Gastroesophageal sphincter (tissue), 4 donors: Measurements from ENCODE around the gene SEMA4D. TPM values are rescaled to one million over a fixed set of nuclear protein-coding genes. Genes with fewer than 3 reads are reported as not detected.

Source experiments
- ATAC-seq: fragments of 150-250 bp; one replicate; pipeline ENCODE4 v1.9.1; 2016; ENCODE audit warnings: mild to moderate bottlenecking, moderate library complexity
- H3K27ac ChIP-seq, 4 donors: fragments of 200-600 bp; sonication (generic) in 3 of 4; 1 replicate in 3 of 4; 2 replicates in 1 of 4; pipeline ENCODE4 v1.5.1; 2016 to 2019
- H3K27me3 ChIP-seq: fragments of 200-600 bp; sonication (generic); one replicate; pipeline ENCODE4 v1.5.1; 2019
- H3K36me3 ChIP-seq, 2 donors: fragments of 200-600 bp; sonication (generic); one replicate each; pipeline ENCODE4 v1.5.1; 2019; ENCODE audit warnings: control low read depth in 1 of 2
- H3K4me1 ChIP-seq, 3 donors: fragments of 200-600 bp; sonication (generic); 1 replicate in 2 of 3; 2 replicates in 1 of 3; pipeline ENCODE4 v1.5.1; 2016 to 2019; ENCODE audit warnings: control low read depth in 2 of 3
- H3K4me3 ChIP-seq, 2 donors: fragments of 200-600 bp; sonication (generic); one replicate each; pipeline ENCODE4 v1.5.1; 2019; ENCODE audit warnings: mild to moderate bottlenecking in 1 of 2, moderate library complexity in 1 of 2
- H3K9me3 ChIP-seq, 3 donors: fragments of 200-600 bp; sonication (generic); one replicate each; pipeline ENCODE4 v1.5.1; 2017 to 2019; ENCODE audit warnings: control low read depth in 2 of 3
- EP300 ChIP-seq: sonication (generic); formaldehyde crosslinking; IDR thresholded peaks from one replicate; pipeline ENCODE4 v1.6.1; 2017; ENCODE audit warnings: antibody characterized with exemption, mild to moderate bottlenecking
- POLR2A ChIP-seq, 2 donors: fragments of 450-650 bp; IDR thresholded peaks; one replicate each; pipeline ENCODE4 v1.6.1; 2017; ENCODE audit warnings: antibody characterized with exemption in 2 of 2, mild to moderate bottlenecking in 2 of 2, moderate library complexity in 1 of 2
- POLR2AphosphoS5 ChIP-seq: sonication (generic); formaldehyde crosslinking; IDR thresholded peaks from one replicate; pipeline ENCODE4 v1.6.1; 2017; ENCODE audit warnings: antibody characterized with exemption
- WGBS, 2 donors: methylation state at CpG; one replicate each; pipeline ENCODE4 v1.1.5; 2018; ENCODE audit warnings: low coverage in 1 of 2; 5-methylcytosine and 5-hydroxymethylcytosine counted together
- total RNA-seq, 4 donors: library from RNA; depleted of rRNA; stranded (reverse); fragments of >200 nt; gene quantifications; one replicate each; pipeline ENCODE4 v1.1.0, GENCODE V29; 2016
- TF ChIP-seq, protein P1 (sequence below), 4 experiments: fragments of 200-600 bp in 2 of 4; fragments of 450-650 bp in 2 of 4; sonication (generic) in 1 of 4; IDR thresholded peaks; one replicate each; pipeline ENCODE4 v1.5.1; 2017 to 2019; ENCODE audit warnings: antibody characterized with exemption in 4 of 4, mild to moderate bottlenecking in 2 of 4, moderate library complexity in 2 of 4

SEMA4D gene
- total RNA-seq, 4 donors from 2014 or later, result 4.4 to 12.0 (median 6.5) TPM

DNA sequence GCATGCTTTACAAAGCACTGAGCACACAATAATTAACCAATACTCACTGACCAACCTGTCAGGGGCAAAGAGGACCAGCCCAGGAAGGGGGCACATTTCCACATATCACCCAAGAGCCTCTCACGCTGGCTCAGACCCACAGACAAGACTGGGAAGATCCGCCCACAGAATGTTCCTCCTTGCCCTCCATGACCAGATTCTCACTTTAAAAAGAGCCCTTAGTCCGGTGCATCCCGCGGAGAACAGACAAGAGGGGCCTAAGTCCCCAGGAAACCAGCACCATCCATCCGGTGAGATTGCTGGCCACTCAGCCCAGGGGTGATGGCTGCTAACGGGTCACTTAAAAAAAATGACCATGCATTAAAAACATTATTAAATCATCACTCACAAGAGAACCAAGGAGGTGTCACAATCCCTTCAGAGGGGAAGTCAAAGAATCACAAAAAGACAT is 32.9 kb downstream of the SEMA4D start:
- Histone ChIP-seq H3K36me3 (no peaks in the 10 kb centered on the region), H3K4me3 (no peak overlapping the region), H3K4me1 (no peaks in the 10 kb centered on the region), H3K9me3 (no peaks in the 10 kb centered on the region), H3K27ac (no peak overlapping the region), H3K27me3 (no peaks in the 10 kb centered on the region)
- TF ChIP-seq, protein P1, sequence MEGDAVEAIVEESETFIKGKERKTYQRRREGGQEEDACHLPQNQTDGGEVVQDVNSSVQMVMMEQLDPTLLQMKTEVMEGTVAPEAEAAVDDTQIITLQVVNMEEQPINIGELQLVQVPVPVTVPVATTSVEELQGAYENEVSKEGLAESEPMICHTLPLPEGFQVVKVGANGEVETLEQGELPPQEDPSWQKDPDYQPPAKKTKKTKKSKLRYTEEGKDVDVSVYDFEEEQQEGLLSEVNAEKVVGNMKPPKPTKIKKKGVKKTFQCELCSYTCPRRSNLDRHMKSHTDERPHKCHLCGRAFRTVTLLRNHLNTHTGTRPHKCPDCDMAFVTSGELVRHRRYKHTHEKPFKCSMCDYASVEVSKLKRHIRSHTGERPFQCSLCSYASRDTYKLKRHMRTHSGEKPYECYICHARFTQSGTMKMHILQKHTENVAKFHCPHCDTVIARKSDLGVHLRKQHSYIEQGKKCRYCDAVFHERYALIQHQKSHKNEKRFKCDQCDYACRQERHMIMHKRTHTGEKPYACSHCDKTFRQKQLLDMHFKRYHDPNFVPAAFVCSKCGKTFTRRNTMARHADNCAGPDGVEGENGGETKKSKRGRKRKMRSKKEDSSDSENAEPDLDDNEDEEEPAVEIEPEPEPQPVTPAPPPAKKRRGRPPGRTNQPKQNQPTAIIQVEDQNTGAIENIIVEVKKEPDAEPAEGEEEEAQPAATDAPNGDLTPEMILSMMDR (IDR thresholded peaks at IDR 0.05), result no peak
- TF ChIP-seq EP300, result no peak
- TF ChIP-seq POLR2A (IDR thresholded peaks at IDR 0.05), result no peak
- TF ChIP-seq POLR2AphosphoS5, result no peak
- WGBS, 2 donors, result 59 to 67% methylated on average over 1 to 5 of the region's 7 CpGs
- no peak for ATAC-seq

DNA sequence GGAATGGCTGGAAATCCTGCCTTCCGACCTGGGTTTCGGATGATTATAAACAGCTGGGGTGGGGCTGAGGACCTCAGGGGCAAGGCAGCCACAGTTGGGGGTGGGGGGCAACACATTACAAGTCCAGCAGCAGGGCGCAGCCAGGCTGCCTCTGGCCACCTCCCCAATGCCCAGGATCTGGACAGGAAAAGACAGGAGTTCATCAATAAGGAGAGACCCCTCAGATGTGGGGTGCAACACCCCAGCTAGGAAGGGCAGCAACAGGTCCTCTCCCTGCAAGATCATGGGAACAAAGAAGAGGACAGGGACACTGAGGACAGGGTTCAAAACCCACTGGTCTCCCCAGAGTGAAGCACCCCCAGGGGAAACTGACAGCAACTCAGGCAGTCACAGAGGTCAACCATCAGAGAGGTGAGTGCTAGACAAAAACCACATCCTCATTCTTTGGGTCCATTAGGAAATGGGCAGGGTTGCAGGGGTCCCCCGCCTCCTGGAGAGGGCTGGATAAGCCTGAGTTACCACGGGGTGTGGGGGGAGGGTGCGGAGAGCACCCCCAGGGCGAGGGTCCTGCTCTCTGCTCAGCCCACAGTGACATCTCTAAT is 33.5 kb downstream of the SEMA4D start:
- 67 to 86% methylated on average over 5 to 6 of the region's 7 CpGs for WGBS, 2 donors
- no peaks in the 10 kb centered on the region for H3K27me3 ChIP-seq
- no peaks in the 10 kb centered on the region for H3K4me1 ChIP-seq
- H3K36me3 ChIP-seq, result no peaks in the 10 kb centered on the region
- no peak overlapping the region for H3K4me3 ChIP-seq
- TF ChIP-seq POLR2A (IDR thresholded peaks at IDR 0.05), result no peak
- TF ChIP-seq, protein P1 (IDR thresholded peaks at IDR 0.05), result no peak
- ATAC-seq, result no peak
- H3K9me3 ChIP-seq, result no peaks in the 10 kb centered on the region
- H3K27ac ChIP-seq, result no peak overlapping the region

DNA sequence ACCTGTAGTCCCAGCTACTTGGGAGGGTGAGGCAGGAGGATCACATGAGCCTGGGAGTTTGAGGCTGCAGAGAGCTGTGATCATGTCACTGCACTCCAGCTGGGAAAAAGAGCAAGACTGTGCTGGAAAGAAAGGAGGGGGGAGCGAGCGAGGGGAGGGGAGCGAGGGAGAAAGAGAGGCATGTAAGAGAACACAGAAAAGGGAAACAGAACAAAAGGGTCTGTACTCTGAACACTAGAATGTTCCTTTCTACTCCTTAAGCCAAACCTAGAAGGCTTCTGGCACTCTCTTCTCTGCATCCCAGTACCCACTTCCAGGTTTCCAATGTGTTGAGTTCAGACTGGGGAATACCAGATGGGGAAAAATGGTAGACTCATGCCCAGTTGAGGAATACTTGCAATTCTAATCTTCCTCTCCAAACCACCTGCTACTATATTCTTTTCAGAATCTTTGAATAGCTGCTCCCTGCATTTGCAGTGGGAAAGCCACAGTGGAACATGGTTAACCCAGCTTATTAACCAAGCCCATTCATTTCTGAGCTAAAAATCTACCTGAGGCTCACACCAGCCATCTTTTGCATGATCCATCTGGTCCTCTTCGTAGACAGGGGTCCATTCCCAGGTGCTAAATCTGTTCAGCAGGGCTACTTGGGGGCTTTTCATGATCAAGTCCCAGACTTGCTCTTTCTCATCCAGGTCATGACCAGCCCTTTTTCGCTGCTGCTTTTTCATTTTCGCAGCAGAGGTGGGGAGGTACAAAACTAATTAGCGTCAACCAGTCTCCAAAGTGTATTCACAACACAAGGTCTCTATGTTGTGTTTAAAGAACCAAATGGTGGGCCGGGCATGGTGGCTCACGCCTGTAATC is 34.9 kb downstream of the SEMA4D start:
- no peak for ATAC-seq
- 84 to 93% methylated on average over 4 of the region's 9 CpGs for WGBS, 2 donors
- no peak overlapping the region for H3K4me3 ChIP-seq
- H3K27me3 ChIP-seq, result no peaks in the 10 kb centered on the region
- TF ChIP-seq POLR2AphosphoS5 (no peak), POLR2A (IDR thresholded peaks at IDR 0.05) (no peak), EP300 (no peak)
- TF ChIP-seq, protein P1 (IDR thresholded peaks at IDR 0.05), result no peak
- no peaks in the 10 kb centered on the region for H3K36me3 ChIP-seq
- no peak overlapping the region for H3K27ac ChIP-seq
- no peaks in the 10 kb centered on the region for H3K9me3 ChIP-seq
- H3K4me1 ChIP-seq, result no peaks in the 10 kb centered on the region

GRCh38 chr9:89462199-89462598 is 35.7 kb downstream of the SEMA4D start:
- Histone ChIP-seq H3K27ac (no peak overlapping the region), H3K9me3 (no peaks in the 10 kb centered on the region), H3K4me3 (no peak overlapping the region), H3K27me3 (no peaks in the 10 kb centered on the region), H3K36me3 (no peaks in the 10 kb centered on the region), H3K4me1 (no peaks in the 10 kb centered on the region)
- WGBS, 2 donors, result 65 to 78% methylated on average over 5 of the region's 5 CpGs
- ATAC-seq, result no peak
- TF ChIP-seq EP300 (no peak), POLR2AphosphoS5 (no peak), POLR2A (IDR thresholded peaks at IDR 0.05) (no peak)
- TF ChIP-seq, protein P1 (IDR thresholded peaks at IDR 0.05), result no peak

GRCh38 chr9:89461265-89461664 is 36.6 kb downstream of the SEMA4D start:
- Histone ChIP-seq H3K27me3 (no peaks in the 10 kb centered on the region), H3K27ac (no peak overlapping the region)
- WGBS, 2 donors, result 63 to 69% methylated on average over 7 to 8 of the region's 8 CpGs

More at GRCh38 chr9:89461265-89461664, 36.6 kb downstream of the SEMA4D start:
- Histone ChIP-seq H3K36me3 (no peaks in the 10 kb centered on the region), H3K4me1 (no peaks in the 10 kb centered on the region), H3K9me3 (no peaks in the 10 kb centered on the region), H3K4me3 (no peak overlapping the region)
- no peak for ATAC-seq
- TF ChIP-seq, protein P1 (IDR thresholded peaks at IDR 0.05), result no peak
- TF ChIP-seq EP300 (no peak), POLR2A (IDR thresholded peaks at IDR 0.05) (no peak), POLR2AphosphoS5 (no peak)
